Type B pancreatic cell (in vitro differentiated cells): ENCODE data around the gene TSFM. TPM values are rescaled to one million over a fixed set of nuclear protein-coding genes. Genes with fewer than 3 reads are reported as not detected.
A peak's percentile ranks its signal among the peaks of the same experiment; 100 is the strongest.

Experiments used
- DNase-seq: peaks from one replicate; pipeline ENCODE4 v3.0.0; 2021; ENCODE audit warnings: mixed read lengths; ENCODE audit not compliant: unreplicated experiment; ENCODE audit errors: extremely low spot score
- H3K27ac Mint-ChIP-seq: 2 replicates; pipeline ENCODE4 v1.8.0; 2021; ENCODE audit warnings: mild to moderate bottlenecking, mixed read lengths
- H3K27me3 Mint-ChIP-seq: 2 replicates; pipeline ENCODE4 v1.8.0; 2021; ENCODE audit warnings: mixed read lengths
- H3K36me3 Mint-ChIP-seq: 2 replicates; pipeline ENCODE4 v1.8.0; 2021; ENCODE audit warnings: mixed read lengths
- H3K4me1 Mint-ChIP-seq: one replicate; pipeline ENCODE4 v1.8.0; 2021; ENCODE audit warnings: mixed read lengths; ENCODE audit not compliant: unreplicated experiment
- H3K4me3 Mint-ChIP-seq: 2 replicates; pipeline ENCODE4 v1.8.0; 2021; ENCODE audit warnings: mild to moderate bottlenecking, mixed read lengths
- H3K9me3 Mint-ChIP-seq: 2 replicates; pipeline ENCODE4 v1.8.0; 2021; ENCODE audit warnings: mixed read lengths
- CTCF ChIP-seq: fragments of 200-600 bp; sonication (generic); conservative IDR thresholded peaks from 2 replicates; pipeline ENCODE4 v1.5.0; 2021; ENCODE audit warnings: antibody characterized with exemption, mild to moderate bottlenecking
- total RNA-seq: library from RNA; stranded (reverse); gene quantifications from 2 replicates; pipeline ENCODE4 v1.2.1, GENCODE V29; 2021; ENCODE audit warnings: low replicate concordance

Gene TSFM
- total RNA-seq, 1 donor from 2014 or later: 33.0 TPM

GRCh38 chr12:57767876-57768275 lies 14.7 kb upstream of the TSFM start:
- Mint-ChIP-seq H3K4me3 (no peak overlapping the region), H3K9me3 (no peaks in the 10 kb centered on the region), H3K36me3 (peaks cover 22% of the 10 kb centered on the region), H3K4me1 (peaks cover 24% of the 10 kb centered on the region), H3K27me3 (peaks cover 56% of the 10 kb centered on the region), H3K27ac (no peak overlapping the region)
- DNase-seq: no peak
- TF ChIP-seq CTCF: no peak

- Mint-ChIP-seq H3K27me3 (peaks cover 39% of the 10 kb centered on the region), H3K4me3 (peak overlapping the region; percentile 71), H3K27ac (peak overlapping the region; percentile 19), H3K4me1 (peaks cover 26% of the 10 kb centered on the region), H3K36me3 (peaks cover 19% of the 10 kb centered on the region), H3K9me3 (no peaks in the 10 kb centered on the region)
- no peak for TF ChIP-seq CTCF
- DNase-seq: no peak
Measured at GRCh38 chr12:57769594-57769993, 13.0 kb upstream of the TSFM start.

DNA sequence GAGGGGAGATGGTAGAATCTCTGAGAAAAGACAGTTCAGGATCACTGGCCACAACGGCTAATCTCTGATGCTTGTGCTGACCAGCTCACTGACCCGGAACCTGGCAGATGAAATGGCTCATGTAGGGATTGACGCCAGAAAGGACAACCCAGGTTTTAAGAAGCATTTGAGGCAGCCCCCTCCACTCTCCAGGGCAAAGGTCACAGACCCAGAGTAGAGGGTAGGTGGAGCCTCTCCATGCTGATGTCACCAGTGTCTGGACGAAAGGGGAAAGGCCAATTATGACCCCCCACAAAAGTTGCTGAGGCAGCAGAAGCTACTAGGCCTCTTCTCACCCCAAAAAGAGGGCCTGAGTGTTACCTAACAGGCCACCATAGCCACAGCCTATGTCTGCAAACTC lies 11.9 kb upstream of the TSFM start:
- no peak for DNase-seq
- Mint-ChIP-seq H3K27me3 (peaks cover 28% of the 10 kb centered on the region), H3K27ac (no peak overlapping the region), H3K4me3 (peak overlapping the region; percentile 99), H3K4me1 (peaks cover 26% of the 10 kb centered on the region), H3K9me3 (no peaks in the 10 kb centered on the region), H3K36me3 (peaks cover 19% of the 10 kb centered on the region)
- TF ChIP-seq CTCF: no peak

DNA sequence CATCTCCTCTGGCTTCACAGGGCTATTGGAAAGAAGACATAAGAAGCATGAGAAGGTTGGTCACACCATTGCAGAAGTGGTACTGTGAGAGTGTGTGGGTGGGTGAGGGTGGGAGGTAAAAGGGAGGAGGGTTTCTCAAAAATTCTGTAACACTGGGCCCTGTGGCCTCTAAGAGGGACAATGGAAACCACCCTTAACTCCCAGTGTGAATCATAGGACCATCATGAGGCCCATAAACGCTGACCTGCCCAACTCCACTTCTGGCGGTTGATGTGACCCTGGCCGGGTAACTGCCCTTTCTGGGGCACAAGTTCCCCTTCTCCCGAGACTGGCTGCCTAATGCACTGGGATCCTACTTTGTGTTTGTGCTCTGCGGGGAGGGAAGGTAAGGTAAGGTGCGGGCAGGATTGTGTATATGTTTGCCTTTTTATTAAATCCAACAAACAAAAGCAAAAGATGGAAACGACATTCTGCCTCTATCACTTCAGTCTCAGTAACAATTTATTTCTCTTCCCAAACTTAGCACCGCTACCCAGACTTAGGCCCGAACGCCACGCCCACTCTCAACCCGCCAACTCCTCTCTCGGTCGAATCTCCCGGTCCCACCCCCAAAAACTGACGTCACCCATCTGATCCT lies 11.2 kb upstream of the TSFM start:
- no peak for TF ChIP-seq CTCF

GRCh38 chr12:57771873-57772428 lies 10.6 kb upstream of the TSFM start, which contains the start of gene METTL1:
TSS of gene METTL1 (minus strand) at chr12:57772105. CDS start at chr12:57772083, 22 bp downstream.
- peak; percentile 93 for DNase-seq
- Mint-ChIP-seq H3K4me1 (peaks cover 21% of the 10 kb centered on the region), H3K27me3 (peaks cover 16% of the 10 kb centered on the region), H3K27ac (peak within 1 kb of the TSS; percentile 99), H3K4me3 (peak within 1 kb of the TSS; percentile 99), H3K36me3 (peaks cover 19% of the 10 kb centered on the region), H3K9me3 (no peaks in the 10 kb centered on the region)
- TF ChIP-seq CTCF: no peak

More for the DNA sequence above, 11.2 kb upstream of the TSFM start:
- Mint-ChIP-seq H3K27ac (peak overlapping the region; percentile 99), H3K4me1 (peaks cover 24% of the 10 kb centered on the region), H3K36me3 (peaks cover 19% of the 10 kb centered on the region), H3K27me3 (peaks cover 22% of the 10 kb centered on the region), H3K9me3 (no peaks in the 10 kb centered on the region), H3K4me3 (peak overlapping the region; percentile 99)
- no peak for DNase-seq
